GM11168 (cell line): ENCODE data around the gene SPPL3.
"Not testable (repeated sequence)": the region's sequence is repeated elsewhere in the genome, so short reads cannot be mapped to it uniquely, and the experiment has no call there.

Experiments
- in situ Hi-C: fragments of 300-500 bp; cut with MboI; formaldehyde crosslinking; loops from one replicate; pipeline ENCODE4 v1.12.0; 2022; ENCODE audit warnings: low sequenced_read_pairs; ENCODE audit not compliant: unreplicated experiment

Gene SPPL3

DNA sequence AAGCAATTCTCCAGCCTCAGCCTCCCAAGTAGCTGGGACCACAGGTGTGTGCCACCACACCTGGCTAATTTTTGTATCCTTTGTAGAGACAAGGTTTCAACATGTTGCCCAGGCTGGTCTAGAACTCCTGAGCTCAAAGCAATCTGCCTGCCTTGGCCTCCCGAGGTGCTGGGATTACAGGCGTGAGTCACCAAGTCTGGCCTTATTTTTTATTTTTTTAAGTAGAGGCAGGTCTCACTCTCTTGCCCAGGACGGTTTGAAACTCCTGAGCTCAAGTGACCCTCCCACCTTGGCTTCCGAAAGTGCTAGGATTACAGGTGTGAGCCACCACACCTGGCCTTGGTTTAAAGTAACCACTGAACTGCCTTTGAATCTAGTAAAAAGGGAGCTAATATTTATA, 56.8 kb downstream of the SPPL3 start:
- in situ Hi-C loops, result no loop called here

DNA sequence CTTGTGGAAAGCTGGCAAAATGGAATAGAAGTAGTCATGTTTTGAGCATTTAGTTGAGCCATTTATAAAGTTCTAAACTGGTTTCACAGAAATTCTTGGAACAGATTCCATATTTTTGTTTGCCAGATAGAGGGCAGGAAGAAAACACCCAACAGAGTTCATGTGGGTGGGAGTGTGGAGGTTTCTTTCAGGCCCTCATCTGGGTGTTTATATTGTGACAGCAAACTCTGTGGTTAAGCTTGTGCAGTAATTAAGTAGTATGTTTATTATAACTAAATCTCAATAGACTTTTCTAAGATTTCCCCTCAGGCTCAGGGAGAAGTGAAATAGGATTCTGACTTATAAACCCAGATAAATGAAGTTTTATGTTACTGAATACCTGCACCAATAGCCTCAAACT, 57.4 kb downstream of the SPPL3 start:
- in situ Hi-C loops, result no loop called here

DNA sequence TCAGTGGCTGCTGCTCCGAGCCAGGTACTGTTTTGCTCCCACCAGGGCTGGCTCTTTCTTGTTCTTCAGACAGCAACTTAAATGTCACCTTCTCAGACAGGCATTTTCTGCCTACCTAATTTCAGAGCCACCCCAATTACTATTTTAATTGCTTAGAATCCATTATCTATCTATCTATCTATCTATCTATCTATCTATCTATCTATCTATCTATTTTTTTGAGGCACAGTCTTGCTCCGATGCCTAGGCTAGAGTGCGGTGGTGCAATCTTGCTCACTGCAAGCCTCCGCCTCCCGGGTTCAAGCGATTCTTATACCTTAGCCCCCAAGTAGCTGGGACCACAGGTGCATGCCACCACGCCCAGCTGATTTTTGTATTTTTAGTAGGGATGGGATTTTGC, 58.5 kb downstream of the SPPL3 start:
- in situ Hi-C loops, result no loop called here

DNA sequence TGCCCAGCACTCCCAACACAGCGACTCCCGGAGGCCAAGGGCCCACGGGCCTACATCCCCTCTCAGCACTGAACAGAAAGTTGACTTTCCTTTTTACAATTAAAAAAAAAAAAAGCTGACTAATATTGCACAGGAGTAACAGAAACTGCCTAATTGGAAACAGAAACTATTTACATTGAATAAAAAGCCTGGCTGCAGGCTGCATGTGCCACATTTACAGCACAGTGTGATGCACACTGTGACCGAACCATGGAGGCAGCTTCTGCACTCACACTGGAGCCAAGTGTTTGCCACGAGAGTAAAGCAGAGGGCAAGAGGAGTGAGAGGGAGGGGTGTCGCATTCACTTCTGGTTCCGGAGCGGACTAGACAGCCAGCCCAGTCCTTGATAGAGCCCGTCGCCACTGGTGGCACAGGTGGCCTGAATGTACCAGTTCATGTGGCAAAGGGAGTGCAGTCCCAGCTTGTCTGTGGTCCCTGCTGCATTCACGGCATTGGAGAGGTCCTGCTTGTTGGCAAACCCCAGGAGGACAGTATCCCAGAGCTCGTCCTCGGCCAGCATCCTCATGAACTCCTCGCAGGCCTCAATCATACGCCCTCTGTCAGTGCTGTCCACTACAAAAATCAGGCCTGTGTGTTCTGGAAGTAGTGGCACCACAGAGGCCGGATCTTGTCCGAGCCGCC, 59.2 kb downstream of the SPPL3 start:
- in situ Hi-C loops, result no loop called here

DNA sequence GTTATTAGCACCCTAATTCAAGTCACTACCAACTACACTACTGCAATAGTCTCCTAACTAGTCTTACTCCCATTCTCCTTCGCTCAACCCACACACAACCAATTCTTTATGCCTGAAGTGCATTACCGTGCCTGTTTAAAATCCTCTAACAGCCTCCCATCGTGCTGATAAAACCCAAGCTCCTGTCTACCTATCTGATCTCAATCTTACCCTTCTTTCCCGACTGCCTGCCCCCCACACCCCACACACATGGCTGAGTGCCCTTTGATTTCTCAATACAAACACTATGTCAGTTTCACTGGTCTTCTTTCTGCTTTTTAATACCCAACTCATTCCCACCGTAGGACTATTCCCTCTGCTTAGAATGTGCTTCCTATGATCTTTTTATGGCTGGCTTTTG, 59.9 kb downstream of the SPPL3 start:
- in situ Hi-C loops, result no loop called here

DNA sequence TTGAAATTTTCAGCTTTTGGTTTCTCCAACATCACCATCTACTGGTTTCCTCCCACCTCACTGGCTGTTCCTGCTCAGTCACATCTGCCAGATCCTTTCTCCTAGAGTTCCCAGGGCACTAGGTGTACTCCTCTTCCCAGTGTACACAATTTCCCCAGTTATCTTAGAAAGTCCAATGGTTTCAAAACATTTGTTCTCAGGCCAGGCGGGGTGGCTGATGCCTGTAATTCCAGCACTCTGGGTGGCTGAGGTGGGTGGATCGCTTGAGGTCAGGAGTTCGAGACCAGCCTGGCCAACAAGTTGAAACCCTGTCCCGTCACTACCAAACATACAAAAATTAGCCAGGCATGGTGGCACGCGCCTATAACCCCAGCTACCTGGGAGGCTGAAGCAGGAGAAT, 60.7 kb downstream of the SPPL3 start:
- in situ Hi-C loops, result no loop called here

DNA sequence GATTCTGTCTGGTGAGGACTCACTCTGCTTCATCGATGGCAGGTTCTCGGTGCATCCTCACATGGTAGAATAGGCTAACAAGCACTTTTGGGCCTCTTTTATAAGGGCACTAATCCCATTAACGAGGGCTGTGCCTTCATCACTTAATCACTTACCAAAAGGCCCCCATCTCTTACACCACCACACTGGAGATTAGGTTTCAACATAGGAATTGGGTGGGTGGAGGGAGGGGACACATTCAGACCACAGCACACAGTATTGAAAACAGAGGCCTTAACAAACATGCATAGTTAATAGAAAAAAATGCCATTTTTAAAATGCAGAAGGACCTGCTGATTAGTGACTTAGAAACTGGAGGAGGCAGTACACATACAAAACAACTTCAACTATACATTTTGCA, 61.6 kb downstream of the SPPL3 start:
- in situ Hi-C loops, result no loop called here

DNA sequence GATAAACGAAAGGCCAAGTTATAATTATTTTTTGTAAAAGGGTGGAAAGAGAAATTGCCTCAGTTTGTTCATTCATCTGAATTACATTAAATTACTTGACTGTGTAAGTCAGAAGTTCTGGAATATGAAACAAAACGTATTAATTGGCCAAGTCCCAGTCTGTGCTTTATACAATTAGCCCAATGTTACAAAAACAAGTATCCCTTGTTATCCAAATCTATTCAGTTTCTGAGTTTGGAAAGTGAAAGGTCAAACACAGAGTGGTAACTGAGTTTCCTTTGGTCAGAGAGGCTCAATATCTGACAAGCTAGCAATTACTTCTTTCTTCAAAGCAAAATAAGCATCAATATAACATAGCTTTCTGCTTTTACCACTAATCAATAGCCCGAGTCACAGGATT, 62.6 kb downstream of the SPPL3 start:
- in situ Hi-C loops, result no loop called here

DNA sequence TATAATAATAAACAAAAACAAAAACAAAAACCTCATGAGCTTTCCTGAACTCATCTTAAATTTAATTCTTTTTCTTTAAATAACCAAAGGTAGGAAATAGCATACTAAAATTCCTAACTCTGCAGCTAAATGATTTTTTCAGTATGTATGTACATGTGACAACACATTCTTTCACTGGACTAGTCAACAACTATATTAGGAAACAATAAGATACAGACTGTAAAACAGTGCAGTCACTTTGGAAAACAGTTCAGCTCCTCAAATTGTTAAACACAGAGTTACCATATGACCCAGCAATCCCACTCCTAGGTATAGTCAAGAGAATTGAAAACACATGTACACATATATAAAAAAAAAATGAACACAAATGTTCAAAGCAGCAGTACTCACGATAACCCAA, 64.7 kb downstream of the SPPL3 start:
- in situ Hi-C loops, result no loop called here

DNA sequence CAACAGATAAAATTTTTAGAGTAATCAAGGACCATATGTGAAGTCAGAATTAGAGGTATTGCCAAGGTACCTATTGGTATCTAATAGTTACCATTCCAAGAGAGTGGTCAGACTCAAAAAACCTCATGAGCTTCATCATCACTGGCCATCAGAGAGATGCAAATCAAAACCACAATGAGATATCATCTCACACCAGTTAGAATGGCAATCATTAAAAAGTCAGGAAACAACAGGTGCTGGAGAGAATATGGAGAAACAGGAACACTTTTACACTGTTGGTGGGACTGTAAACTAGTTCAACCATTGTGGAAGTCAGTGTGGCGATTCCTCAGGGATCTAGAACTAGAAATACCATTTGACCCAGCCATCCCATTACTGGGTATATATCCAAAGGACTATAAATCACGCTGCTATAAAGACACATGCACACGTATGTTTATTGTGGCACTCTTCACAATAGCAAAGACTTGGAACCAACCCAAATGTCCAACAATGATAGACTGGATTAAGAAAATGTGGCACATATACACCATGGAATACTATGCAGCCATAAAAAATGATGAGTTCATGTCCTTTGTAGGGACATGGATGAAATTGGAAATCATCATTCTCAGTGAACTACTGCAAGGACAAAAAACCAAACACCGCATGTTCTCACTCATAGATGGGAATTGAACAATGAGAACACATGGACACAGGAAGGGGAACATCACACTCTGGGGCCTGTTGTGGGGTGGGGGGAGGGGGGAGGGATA, 65.4 kb downstream of the SPPL3 start:
- in situ Hi-C loops, result not testable (repeated sequence)

DNA sequence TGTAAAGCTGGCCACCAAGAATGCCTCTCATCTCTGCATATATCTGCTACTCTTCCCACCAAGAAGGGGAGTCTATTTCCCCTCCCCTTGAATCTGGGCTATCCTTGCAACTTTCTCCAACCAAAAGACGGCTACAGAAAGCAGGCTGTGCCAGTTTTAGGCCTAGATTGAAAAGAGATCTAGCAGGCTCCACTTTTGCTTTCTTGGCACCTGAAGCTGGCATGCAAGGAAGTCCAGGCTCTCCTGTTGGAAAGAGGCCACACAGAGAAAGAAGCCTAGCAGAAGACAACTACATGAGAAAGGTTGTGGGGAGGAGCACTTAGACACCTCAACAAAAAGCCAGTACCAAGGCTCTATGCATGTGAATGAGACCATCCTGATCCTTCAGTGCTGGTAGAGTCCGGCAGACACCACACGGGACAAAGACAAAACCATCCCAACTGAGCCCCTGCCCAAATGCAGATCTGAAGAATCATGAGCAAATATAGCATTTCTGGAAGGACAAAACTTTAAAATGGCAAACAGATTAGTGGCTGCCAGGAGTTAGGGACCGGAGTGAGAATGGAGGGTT, 68.0 kb downstream of the SPPL3 start:
- in situ Hi-C loops, result no loop called here

DNA sequence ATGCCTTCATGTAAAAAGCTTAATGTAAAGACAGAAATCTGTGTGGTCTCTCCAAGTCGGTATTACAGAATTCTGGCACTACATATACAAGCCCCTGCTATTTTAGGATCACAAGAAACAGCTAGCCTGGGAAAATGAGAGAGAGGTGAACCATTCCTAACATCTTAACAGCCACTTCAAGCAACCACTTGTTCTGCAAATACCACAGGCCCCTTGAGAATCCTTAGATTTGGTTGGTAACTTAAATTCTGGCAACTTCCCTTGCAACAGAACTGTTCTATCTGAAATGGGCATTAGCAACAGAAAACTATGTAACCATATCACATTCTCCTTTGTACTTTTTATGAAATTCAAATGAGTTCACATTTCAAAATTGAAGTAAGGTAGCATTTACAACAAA, 68.5 kb downstream of the SPPL3 start:
- in situ Hi-C loops, result no loop called here

DNA sequence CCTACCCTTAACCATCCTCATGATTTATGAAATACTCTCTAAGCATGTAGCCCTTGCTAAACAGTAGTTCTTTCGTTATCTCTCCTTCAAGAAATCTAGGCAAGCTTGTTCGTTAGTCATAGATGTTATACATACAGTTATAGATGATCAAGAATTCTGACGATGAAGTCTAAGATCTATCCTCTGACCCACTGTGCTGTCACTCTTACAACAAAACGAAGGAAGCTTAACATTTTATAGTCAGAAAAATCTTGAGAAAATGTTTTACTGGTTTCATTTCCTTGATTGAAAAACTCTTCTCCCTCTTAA, 68.9 kb downstream of the SPPL3 start:
- in situ Hi-C loops, result no loop called here

DNA sequence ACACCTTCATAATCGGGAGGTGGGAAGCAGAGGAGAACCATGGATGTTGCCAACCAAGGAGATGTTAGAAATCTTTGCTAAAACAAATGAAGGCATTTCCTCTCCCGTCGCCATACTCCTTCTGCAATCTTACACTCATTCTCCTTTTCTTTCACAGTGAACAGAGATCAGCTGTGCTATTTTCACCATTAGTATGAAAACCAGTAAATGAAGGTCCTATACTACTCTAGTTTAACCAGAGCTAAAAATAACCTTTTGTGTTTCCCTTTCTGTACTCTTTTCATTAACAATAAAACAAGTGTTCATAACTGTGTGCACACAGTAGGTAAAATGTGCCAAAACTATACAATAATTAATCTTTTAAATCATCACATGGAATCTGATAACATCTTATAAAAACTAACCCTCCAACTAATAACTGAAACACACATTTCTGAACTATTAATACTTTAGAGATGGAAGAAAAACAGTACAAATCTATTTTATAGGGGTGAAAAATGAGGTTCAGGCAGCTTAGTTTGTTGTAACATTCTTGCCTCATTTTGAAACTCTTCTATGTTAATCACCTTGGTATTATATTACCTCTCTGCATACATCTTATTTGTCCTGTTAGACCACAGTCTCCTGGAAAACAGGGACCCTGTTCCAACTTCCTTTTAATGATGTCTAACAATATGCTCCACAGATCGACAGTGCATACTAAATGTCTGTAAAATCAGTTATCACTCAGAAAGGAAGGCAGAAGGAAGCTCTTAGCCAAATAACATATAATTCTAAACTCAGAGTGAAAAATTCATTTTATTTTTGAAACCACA, 69.5 kb downstream of the SPPL3 start:
- in situ Hi-C loops, result no loop called here

DNA sequence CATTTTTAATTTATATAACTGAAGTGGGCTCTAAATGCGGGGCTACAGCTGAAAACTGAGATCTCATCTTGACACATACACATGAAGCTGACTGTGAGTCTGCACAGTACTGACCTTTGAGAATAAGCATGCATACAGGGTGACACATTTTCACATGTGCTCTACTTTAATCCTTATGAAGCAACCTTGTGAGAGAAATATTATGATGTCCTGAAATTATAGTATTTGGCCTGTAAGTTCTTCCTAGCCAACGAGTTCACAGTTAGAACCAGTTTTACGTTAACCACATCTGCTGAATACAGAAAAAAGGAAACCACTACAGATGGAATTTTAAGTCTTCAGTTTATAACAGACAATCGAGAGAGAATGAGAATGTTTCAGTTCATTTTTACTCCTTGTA, 70.3 kb downstream of the SPPL3 start:
- in situ Hi-C loops, result no loop called here

DNA sequence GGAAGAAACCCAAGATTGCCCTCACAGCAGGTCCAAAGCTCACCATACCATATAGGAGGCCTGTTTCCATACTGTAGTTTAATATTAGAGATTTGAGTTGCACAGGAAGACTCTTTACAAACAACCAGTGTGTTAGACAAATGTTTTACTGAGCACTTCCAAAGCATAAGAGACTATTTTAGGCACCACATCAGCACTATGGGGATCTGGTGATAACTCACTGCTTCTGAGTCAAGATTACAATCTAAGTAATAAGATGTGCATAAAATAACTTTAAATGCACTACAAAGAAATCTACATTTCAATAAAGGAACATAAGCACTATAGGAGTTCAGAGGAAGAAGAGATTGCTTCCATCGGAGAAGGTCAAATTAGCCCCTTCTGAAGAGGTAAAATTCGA, 71.4 kb downstream of the SPPL3 start:
- in situ Hi-C loops, result no loop called here

DNA sequence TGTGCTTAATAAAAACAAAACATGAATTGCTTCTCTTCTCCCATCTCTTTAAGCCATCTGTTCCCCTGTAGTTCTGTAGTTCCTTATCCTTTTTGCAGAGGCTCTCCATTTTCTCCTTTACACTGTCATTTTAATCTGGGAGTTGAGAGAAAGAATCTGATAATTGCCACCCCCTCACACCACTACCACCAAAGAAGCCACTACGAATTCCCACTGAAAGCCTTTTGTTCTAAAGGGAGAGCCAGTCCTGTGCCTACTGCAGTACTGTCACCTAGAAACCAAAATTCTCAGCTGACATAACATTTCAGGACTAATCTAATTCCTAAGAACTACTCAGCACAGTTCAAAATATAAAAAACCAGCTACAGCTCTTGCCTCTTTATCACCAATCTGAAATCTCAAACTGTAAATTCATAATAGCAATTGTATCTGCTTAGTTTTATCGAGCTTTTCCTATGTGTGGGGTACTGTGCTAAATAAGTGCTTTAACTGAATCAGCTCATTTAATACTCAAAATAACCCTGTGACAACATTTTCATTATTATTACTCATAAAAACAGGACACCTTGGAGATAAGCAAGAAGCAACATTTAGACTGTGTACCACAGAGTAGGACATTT, 72.4 kb downstream of the SPPL3 start:
- in situ Hi-C loops, result no loop called here

DNA sequence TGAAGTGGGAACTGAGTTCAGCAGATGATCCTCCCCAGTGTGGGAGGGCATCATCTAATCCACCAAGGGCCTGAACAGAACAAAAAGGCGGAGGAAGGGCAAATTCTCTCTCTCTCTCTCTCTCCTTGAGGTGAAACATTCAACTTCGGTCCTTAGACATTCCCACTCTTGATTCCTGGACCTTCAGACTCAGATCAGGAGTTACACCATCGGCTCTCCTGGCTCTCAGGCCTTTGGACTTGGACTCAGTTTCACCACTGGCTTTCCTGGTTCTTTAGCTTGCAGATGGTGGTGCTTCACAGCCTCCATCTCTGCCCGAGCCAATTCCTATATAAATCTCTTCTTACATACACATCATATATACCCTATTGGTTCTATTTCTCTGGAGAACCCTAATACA, 73.2 kb downstream of the SPPL3 start:
- in situ Hi-C loops, result no loop called here

DNA sequence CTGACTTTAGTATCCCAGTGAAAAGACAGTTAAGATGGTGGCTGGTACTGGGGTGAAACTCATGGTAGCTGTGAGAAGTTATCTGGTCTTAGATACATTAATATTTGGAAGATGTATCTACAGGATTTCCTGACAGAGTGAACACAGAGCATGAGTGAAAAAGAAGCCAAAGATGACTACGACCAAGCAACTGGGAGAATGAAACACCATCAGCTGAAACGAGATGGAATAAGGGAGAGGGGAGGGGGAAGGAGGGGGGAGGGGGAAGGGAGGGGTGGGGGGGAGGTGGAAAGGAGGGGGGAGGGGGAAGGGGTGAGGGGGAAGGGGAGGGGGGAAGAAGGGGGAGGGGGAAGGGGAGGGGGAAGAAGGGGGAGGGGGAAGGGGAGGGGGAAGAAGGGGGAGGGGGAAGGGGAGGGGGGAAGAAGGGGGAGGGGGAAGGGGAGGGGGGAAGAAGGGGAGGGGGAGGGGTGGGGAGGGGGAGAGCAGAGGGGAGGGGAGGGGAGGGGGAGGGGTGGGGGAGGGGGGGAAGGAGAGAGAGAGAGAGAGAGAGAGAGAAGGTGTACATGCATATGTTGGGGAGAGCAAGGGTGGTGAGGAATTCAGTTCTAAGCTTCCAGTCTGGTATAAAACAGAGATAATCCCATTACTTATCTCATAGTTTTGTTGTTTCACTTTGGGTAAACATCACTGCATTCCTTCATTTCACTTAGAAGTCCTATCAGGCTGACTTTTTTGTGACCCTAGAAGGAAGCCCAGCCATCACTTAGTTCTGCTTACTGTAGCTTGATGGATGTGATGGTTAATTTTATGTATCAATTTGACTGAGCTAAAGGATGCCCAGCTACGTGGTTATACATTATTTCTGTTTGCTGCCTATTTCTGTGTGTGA, 73.9 kb downstream of the SPPL3 start:
- in situ Hi-C loops, result no loop called here

DNA sequence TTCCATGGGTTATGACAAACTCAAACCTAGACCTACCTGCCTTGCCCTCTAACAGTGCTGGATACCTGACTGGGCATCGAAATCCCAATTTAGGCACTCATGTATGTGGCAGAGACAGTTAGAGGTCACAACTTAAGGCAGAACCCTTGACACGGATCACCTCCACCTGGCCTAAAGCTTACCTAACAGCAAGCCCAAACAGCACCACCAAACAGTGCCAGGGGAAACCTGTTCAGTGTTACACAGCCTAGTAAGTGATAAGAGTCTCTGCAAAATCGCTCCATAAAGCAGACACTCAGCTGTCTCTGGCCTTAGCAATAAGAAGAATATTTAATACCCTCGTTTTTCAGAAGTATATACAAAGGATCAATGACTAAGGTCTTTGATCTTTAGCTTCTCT, 77.8 kb downstream of the SPPL3 start:
- in situ Hi-C loops, result no loop called here
